Tibial nerve (tissue), 3 donors: ENCODE measurements around the gene KDM2A.

ENCODE experiments used
- POLR2A ChIP-seq, 2 donors: fragments of 450-650 bp; IDR thresholded peaks; one replicate each; pipeline ENCODE4 v1.6.1; 2017; ENCODE audit warnings: antibody characterized with exemption in 2 of 2, mild to moderate bottlenecking in 2 of 2, moderate library complexity in 2 of 2
- TF ChIP-seq, protein P1 (sequence below), 5 experiments: fragments of 200-600 bp in 3 of 5; fragments of 450-650 bp in 2 of 5; sonication (generic) in 3 of 5; IDR thresholded peaks; one replicate each; pipeline ENCODE4 v1.5.1; 2016 to 2019; ENCODE audit warnings: antibody characterized with exemption in 5 of 5, mild to moderate bottlenecking in 3 of 5, moderate library complexity in 2 of 5

DNA sequence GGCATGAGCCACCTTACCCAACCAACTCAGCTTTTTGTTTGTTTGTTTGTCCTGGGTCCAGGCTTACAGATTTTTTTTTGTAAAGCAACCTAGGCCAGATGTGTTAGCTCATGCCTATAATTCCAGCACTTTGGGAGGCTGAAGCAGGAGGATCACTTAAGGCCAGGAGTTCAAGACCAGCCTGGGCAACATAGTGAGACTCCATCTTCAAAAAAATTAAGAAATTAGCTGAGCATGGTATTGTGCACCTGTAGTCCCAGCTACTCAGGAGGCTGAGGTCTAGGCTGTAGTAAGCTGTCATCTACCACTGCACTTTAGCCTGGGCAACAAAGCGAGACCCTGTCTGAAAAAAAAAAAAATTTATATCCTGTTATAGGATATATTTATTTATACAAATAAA lies 118.5 kb downstream of the KDM2A start:
- TF ChIP-seq, protein P1, sequence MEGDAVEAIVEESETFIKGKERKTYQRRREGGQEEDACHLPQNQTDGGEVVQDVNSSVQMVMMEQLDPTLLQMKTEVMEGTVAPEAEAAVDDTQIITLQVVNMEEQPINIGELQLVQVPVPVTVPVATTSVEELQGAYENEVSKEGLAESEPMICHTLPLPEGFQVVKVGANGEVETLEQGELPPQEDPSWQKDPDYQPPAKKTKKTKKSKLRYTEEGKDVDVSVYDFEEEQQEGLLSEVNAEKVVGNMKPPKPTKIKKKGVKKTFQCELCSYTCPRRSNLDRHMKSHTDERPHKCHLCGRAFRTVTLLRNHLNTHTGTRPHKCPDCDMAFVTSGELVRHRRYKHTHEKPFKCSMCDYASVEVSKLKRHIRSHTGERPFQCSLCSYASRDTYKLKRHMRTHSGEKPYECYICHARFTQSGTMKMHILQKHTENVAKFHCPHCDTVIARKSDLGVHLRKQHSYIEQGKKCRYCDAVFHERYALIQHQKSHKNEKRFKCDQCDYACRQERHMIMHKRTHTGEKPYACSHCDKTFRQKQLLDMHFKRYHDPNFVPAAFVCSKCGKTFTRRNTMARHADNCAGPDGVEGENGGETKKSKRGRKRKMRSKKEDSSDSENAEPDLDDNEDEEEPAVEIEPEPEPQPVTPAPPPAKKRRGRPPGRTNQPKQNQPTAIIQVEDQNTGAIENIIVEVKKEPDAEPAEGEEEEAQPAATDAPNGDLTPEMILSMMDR (IDR thresholded peaks at IDR 0.05), result no peak
- no peak for TF ChIP-seq POLR2A (IDR thresholded peaks at IDR 0.05)
